Liver (tissue), 9 donors: Measurements from ENCODE around the gene FOXN3. TPM values are rescaled to one million over a fixed set of nuclear protein-coding genes. Genes with fewer than 3 reads are reported as not detected.

Source experiments
- DNase-seq: peaks from one replicate; pipeline ENCODE4 v3.0.0-alpha.2; 2017; ENCODE audit warnings: low spot score
- H3K27ac ChIP-seq, 2 donors: one replicate each; pipeline ENCODE4 v1.7.0; 2013; ENCODE audit warnings: inconsistent platforms in 2 of 2, low read length in 2 of 2, control low read depth in 1 of 2, low read depth in 1 of 2, mild to moderate bottlenecking in 1 of 2
- H3K27me3 ChIP-seq, 4 donors: one replicate each; pipeline versions ENCODE4 v1.6.1 to v1.7.0; 2013; ENCODE audit warnings: low read length in 3 of 4, inconsistent platforms in 1 of 4, mild to moderate bottlenecking in 1 of 4, moderate library complexity in 1 of 4; ENCODE audit not compliant: control insufficient read depth in 4 of 4, insufficient read depth in 4 of 4
- H3K36me3 ChIP-seq, 4 donors: one replicate each; pipeline versions ENCODE4 v1.6.1 to v1.7.0; 2013; ENCODE audit warnings: low read length in 3 of 4, mild to moderate bottlenecking in 3 of 4, low read depth in 1 of 4, moderate library complexity in 1 of 4; ENCODE audit not compliant: control insufficient read depth in 4 of 4, insufficient read depth in 3 of 4
- H3K4me1 ChIP-seq, 4 donors: one replicate each; pipeline versions ENCODE4 v1.6.1 to v1.7.0; 2013; ENCODE audit warnings: low read length in 3 of 4, mild to moderate bottlenecking in 3 of 4, moderate library complexity in 1 of 4; ENCODE audit not compliant: control insufficient read depth in 4 of 4, insufficient read depth in 4 of 4
- H3K4me3 ChIP-seq, 3 donors: one replicate each; pipeline versions ENCODE4 v1.6.1 to v1.7.0; 2013; ENCODE audit warnings: low read length in 3 of 3, control low read depth in 1 of 3, low read depth in 1 of 3, mild to moderate bottlenecking in 1 of 3
- H3K9ac ChIP-seq, 2 donors: one replicate each; pipeline ENCODE4 v1.7.0; 2013; ENCODE audit warnings: low read length in 2 of 2, mild to moderate bottlenecking in 2 of 2, moderate library complexity in 2 of 2, control low read depth in 1 of 2, low read depth in 1 of 2
- H3K9me3 ChIP-seq, 4 donors: one replicate each; pipeline versions ENCODE4 v1.6.1 to v1.7.0; 2013; ENCODE audit warnings: low read length in 3 of 4; ENCODE audit not compliant: control insufficient read depth in 4 of 4
- ATF3 ChIP-seq: IDR thresholded peaks from 2 replicates; pipeline ENCODE4 v1.6.1; 2016; ENCODE audit warnings: antibody characterized with exemption
- EGR1 ChIP-seq, 2 donors: IDR thresholded peaks; 2 replicates each; pipeline ENCODE4 v1.6.1; 2016 to 2018; ENCODE audit warnings: antibody characterized with exemption in 2 of 2, low read depth in 2 of 2
- FOXA1 ChIP-seq: IDR thresholded peaks from 2 replicates; pipeline ENCODE4 v1.6.1; 2016; ENCODE audit warnings: antibody characterized with exemption
- FOXA2 ChIP-seq: IDR thresholded peaks from 2 replicates; pipeline ENCODE4 v1.6.1; 2016; ENCODE audit warnings: antibody characterized with exemption
- GABPA ChIP-seq, 2 donors: IDR thresholded peaks in 1 of 2; conservative IDR thresholded peaks in 1 of 2; 2 replicates each; pipeline ENCODE4 v1.6.1; 2016; ENCODE audit warnings: antibody characterized with exemption in 2 of 2, mild to moderate bottlenecking in 1 of 2, moderate library complexity in 1 of 2
- HNF4A ChIP-seq, 2 donors: conservative IDR thresholded peaks; 2 replicates each; pipeline ENCODE4 v1.6.1; 2016; ENCODE audit warnings: antibody characterized with exemption in 2 of 2, mild to moderate bottlenecking in 2 of 2
- HNF4G ChIP-seq: IDR thresholded peaks from 2 replicates; pipeline ENCODE4 v1.6.1; 2016; ENCODE audit warnings: antibody characterized with exemption
- RAD21 ChIP-seq, 2 donors: IDR thresholded peaks; 2 replicates each; pipeline ENCODE4 v1.6.1; 2016; ENCODE audit warnings: antibody characterized with exemption in 2 of 2, mild to moderate bottlenecking in 2 of 2
- SP1 ChIP-seq: IDR thresholded peaks from 2 replicates; pipeline ENCODE4 v1.6.1; 2018; ENCODE audit warnings: antibody characterized with exemption, mild to moderate bottlenecking
- TAF1 ChIP-seq: conservative IDR thresholded peaks from 2 replicates; pipeline ENCODE4 v1.6.1; 2016; ENCODE audit warnings: antibody characterized with exemption, mild to moderate bottlenecking
- YY1 ChIP-seq: IDR thresholded peaks from 2 replicates; pipeline ENCODE4 v1.6.1; 2016; ENCODE audit warnings: antibody characterized with exemption, mild to moderate bottlenecking
- WGBS: extraction: QIAGEN DNeasy Blood & Tissue Kit; methylation state at CpG from one replicate; pipeline ENCODE4 v1.1.7; 2013; 5-methylcytosine and 5-hydroxymethylcytosine counted together
- polyA plus RNA-seq, 2 donors: library from polyadenylated mRNA; stranded (reverse) in 1 of 2; unstranded in 1 of 2; fragments of 200-250 nt in 1 of 2; fragments of >200 nt in 1 of 2; fragmentation: Nextera tagmentation in 1 of 2; extraction: Ambion mirVana in 1 of 2; gene quantifications; one replicate each; pipeline versions ENCODE4 v1.2.1 to v1.2.3, GENCODE V29; 2013 to 2015
- total RNA-seq, 2 donors: library from RNA; depleted of rRNA; stranded (reverse); fragments of >200 nt; gene quantifications; one replicate each; pipeline ENCODE4 v1.2.3, GENCODE V29; 2014
- TF ChIP-seq, protein P1 (sequence below): fragments of 150-350 bp; IDR thresholded peaks from 2 replicates; pipeline ENCODE4 v1.5.1; 2017; ENCODE audit warnings: improper control_type of control experiment, low read depth, low read length; ENCODE audit not compliant: missing input control
- TF ChIP-seq, protein P2 (sequence below): IDR thresholded peaks from 2 replicates; pipeline ENCODE4 v1.6.1; 2016; ENCODE audit warnings: antibody characterized with exemption, mild to moderate bottlenecking
- TF ChIP-seq, protein P3 (sequence below): IDR thresholded peaks from 2 replicates; pipeline ENCODE4 v1.6.1; 2016; ENCODE audit warnings: antibody characterized with exemption
- donor health status: healthy.
- donor health status: healthy.
- donor health status: healthy.
- donor health status: healthy.
- donor health status: healthy.

FOXN3 gene
- total and polyA plus RNA-seq, 4 donors, result 17.8 to 44.8 (median 35.3) TPM

DNA sequence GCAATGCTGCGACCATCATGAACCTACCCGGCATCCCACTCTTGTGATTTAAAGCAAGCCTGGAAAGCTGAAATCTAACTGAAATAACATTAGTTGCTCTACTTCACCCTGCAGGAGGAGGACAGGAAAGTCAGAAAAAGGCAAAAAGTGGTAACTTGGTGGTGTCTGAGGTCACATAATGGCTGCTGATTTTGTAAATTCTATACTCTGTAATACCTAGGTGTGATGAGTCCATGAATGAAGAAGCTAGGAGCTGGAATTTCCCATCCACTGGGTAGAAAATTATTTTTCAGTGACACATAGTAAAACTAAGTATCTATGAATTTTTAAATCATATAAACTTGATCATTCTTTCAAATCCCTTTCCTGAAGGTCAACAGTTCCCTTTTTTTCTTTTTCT is 183.8 kb downstream of the FOXN3 start:
- 98% methylated on average over 2 of the region's 2 CpGs for WGBS
- no peak overlapping the region for H3K27ac ChIP-seq
- no peak overlapping the region for H3K9ac ChIP-seq
- H3K9me3 ChIP-seq, result no peaks in the 10 kb centered on the region
- H3K4me1 ChIP-seq, result peaks cover 0 to 18% (median 4%) of the 10 kb centered on the region in 4 donors
- TF ChIP-seq, protein P1, sequence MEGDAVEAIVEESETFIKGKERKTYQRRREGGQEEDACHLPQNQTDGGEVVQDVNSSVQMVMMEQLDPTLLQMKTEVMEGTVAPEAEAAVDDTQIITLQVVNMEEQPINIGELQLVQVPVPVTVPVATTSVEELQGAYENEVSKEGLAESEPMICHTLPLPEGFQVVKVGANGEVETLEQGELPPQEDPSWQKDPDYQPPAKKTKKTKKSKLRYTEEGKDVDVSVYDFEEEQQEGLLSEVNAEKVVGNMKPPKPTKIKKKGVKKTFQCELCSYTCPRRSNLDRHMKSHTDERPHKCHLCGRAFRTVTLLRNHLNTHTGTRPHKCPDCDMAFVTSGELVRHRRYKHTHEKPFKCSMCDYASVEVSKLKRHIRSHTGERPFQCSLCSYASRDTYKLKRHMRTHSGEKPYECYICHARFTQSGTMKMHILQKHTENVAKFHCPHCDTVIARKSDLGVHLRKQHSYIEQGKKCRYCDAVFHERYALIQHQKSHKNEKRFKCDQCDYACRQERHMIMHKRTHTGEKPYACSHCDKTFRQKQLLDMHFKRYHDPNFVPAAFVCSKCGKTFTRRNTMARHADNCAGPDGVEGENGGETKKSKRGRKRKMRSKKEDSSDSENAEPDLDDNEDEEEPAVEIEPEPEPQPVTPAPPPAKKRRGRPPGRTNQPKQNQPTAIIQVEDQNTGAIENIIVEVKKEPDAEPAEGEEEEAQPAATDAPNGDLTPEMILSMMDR, result no peak
- TF ChIP-seq SP1, result no peak
- TF ChIP-seq FOXA1, result no peak
- TF ChIP-seq, protein P2, sequence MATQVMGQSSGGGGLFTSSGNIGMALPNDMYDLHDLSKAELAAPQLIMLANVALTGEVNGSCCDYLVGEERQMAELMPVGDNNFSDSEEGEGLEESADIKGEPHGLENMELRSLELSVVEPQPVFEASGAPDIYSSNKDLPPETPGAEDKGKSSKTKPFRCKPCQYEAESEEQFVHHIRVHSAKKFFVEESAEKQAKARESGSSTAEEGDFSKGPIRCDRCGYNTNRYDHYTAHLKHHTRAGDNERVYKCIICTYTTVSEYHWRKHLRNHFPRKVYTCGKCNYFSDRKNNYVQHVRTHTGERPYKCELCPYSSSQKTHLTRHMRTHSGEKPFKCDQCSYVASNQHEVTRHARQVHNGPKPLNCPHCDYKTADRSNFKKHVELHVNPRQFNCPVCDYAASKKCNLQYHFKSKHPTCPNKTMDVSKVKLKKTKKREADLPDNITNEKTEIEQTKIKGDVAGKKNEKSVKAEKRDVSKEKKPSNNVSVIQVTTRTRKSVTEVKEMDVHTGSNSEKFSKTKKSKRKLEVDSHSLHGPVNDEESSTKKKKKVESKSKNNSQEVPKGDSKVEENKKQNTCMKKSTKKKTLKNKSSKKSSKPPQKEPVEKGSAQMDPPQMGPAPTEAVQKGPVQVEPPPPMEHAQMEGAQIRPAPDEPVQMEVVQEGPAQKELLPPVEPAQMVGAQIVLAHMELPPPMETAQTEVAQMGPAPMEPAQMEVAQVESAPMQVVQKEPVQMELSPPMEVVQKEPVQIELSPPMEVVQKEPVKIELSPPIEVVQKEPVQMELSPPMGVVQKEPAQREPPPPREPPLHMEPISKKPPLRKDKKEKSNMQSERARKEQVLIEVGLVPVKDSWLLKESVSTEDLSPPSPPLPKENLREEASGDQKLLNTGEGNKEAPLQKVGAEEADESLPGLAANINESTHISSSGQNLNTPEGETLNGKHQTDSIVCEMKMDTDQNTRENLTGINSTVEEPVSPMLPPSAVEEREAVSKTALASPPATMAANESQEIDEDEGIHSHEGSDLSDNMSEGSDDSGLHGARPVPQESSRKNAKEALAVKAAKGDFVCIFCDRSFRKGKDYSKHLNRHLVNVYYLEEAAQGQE, result no peak
- TF ChIP-seq, protein P3, sequence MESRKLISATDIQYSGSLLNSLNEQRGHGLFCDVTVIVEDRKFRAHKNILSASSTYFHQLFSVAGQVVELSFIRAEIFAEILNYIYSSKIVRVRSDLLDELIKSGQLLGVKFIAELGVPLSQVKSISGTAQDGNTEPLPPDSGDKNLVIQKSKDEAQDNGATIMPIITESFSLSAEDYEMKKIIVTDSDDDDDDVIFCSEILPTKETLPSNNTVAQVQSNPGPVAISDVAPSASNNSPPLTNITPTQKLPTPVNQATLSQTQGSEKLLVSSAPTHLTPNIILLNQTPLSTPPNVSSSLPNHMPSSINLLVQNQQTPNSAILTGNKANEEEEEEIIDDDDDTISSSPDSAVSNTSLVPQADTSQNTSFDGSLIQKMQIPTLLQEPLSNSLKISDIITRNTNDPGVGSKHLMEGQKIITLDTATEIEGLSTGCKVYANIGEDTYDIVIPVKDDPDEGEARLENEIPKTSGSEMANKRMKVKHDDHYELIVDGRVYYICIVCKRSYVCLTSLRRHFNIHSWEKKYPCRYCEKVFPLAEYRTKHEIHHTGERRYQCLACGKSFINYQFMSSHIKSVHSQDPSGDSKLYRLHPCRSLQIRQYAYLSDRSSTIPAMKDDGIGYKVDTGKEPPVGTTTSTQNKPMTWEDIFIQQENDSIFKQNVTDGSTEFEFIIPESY, result no peak
- TF ChIP-seq HNF4G, result no peak
- no peak for TF ChIP-seq HNF4A (conservative IDR thresholded peaks at IDR 0.05)
- no peak for TF ChIP-seq TAF1
- TF ChIP-seq FOXA2, result no peak
- no peak for TF ChIP-seq ATF3
- TF ChIP-seq RAD21 (IDR thresholded peaks at IDR 0.05), result no peak
- no peak for TF ChIP-seq EGR1 (IDR thresholded peaks at IDR 0.05; ENCODE audit: low read depth in 2 of 2)
- TF ChIP-seq YY1, result no peak
- TF ChIP-seq GABPA (IDR thresholded peaks at IDR 0.05 in 1 of 2, conservative IDR thresholded peaks at IDR 0.05 in 1 of 2), result no peak
- no peak for DNase-seq
- no peaks in the 10 kb centered on the region for H3K27me3 ChIP-seq
- H3K4me3 ChIP-seq, result no peak overlapping the region
- peaks cover 0 to 3% (median 0%) of the 10 kb centered on the region in 4 donors for H3K36me3 ChIP-seq

DNA sequence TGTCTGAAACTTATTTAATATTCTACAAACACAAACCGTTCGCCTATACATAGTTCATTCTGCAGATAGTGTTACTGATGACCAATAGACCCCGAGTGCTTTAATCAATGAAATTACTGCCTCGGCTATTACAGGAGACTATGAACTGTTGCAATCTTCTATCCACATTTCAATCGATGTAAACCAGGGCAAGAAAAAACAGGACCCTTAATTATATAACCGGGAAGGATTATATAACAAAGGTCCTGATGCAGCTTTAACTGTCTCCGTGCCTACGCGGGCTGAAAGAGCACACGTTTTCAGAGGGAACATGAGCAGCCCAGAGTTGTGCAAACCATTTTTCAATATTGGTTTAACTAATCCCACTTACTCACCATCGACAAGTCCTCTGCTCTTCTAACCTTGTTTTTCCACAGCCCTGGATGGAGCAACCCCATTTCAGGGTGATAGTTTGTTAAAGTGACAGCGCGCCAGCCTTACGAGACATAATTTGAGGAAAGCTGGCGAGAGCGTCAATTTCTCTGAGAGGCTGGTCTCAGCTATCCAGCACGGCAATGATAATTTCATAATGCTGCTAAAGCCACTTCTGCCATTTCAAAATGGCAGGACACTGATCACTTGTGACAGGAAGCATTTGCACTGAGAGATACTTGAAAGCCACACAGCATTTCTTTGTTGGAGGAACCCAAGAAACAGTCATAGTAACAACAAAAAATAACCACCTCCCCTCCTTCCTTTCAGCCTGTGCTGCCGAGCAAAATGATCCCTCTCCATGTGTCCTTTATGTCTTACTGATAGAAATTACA is 184.6 kb downstream of the FOXN3 start:
- Histone ChIP-seq H3K9ac (no peak overlapping the region), H3K27me3 (no peaks in the 10 kb centered on the region), H3K4me3 (no peak overlapping the region), H3K9me3 (no peaks in the 10 kb centered on the region), H3K4me1 (peaks cover 0 to 18% (median 4%) of the 10 kb centered on the region in 4 donors), H3K36me3 (no peaks in the 10 kb centered on the region), H3K27ac (no peak overlapping the region)
- 65% methylated on average over 18 of the region's 18 CpGs for WGBS
- DNase-seq, result no peak
- peak; percentile 25 for TF ChIP-seq SP1
- peak in 1 of 2 donors; percentile 37 for TF ChIP-seq RAD21 (IDR thresholded peaks at IDR 0.05)
- peak in 1 of 2 donors; percentile 39 for TF ChIP-seq HNF4A (conservative IDR thresholded peaks at IDR 0.05)
- TF ChIP-seq, protein P2, result no peak
